Activated CD4-positive, alpha-beta T cell treated with anti-CD3 and anti-CD28 coated beads, Interleukin-2, amount 10 ng/mL, durations not matched to agents 24 days and 14 days (primary cell): ENCODE data around the gene BRD9. TPM values are rescaled to one million over a fixed set of nuclear protein-coding genes. Genes with fewer than 3 reads are reported as not detected.
"Not testable (repeated sequence)": the region's sequence is repeated elsewhere in the genome, so short reads cannot be mapped to it uniquely, and the experiment has no call there.

Experiments
- DNase-seq: peaks from one replicate; pipeline ENCODE4 v3.0.0; 2022
- H3K27ac Mint-ChIP-seq: one replicate; pipeline ENCODE4 v1.8.0; 2022; ENCODE audit warnings: mild to moderate bottlenecking, mixed read lengths
- H3K27me3 Mint-ChIP-seq: one replicate; pipeline ENCODE4 v1.8.0; 2022; ENCODE audit warnings: mixed read lengths
- H3K36me3 Mint-ChIP-seq: one replicate; pipeline ENCODE4 v1.8.0; 2022; ENCODE audit warnings: low read depth, mild to moderate bottlenecking, mixed read lengths
- H3K4me1 Mint-ChIP-seq: one replicate; pipeline ENCODE4 v1.8.0; 2021; ENCODE audit warnings: mixed read lengths
- H3K4me3 Mint-ChIP-seq: one replicate; pipeline ENCODE4 v1.8.0; 2022; ENCODE audit warnings: mild to moderate bottlenecking, moderate library complexity, mixed read lengths
- H3K9me3 Mint-ChIP-seq: one replicate; pipeline ENCODE4 v1.8.0; 2021; ENCODE audit warnings: mixed read lengths
- intact Hi-C: fragments of 100-400 bp; cut with micrococcal nuclease; formaldehyde crosslinking; loops from one replicate; pipeline ENCODE4 v1.15.1; 2023
- total RNA-seq: library from RNA; stranded (reverse); gene quantifications from 2 replicates; pipeline ENCODE4 v1.2.3, GENCODE V29; 2022

The BRD9 gene
- total RNA-seq, 1 donor from 2014 or later, result 82.0 TPM

DNA sequence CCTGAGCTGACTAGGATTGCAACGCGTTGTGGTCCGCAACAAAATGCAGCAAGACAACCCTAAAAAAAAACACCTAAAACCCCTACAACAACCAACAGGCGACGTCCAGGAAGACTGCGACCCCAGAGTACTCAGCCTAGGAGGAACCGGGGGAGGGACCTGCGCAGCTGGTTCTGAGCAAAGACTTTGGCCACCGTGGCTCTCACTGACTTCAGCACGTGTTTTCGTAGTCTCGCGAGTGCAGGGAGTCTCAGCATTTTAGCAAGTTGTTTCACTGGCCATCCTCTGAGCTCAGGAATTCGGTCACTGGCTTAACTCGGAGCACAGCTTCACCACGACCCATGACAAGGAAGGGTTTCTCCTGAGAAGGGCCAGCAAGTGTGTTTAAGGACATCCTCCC, 33.2 kb downstream of the BRD9 start:
- Mint-ChIP-seq H3K4me3 (no peak overlapping the region), H3K27me3 (no peaks in the 10 kb centered on the region), H3K9me3 (no peaks in the 10 kb centered on the region), H3K36me3 (peaks cover 8% of the 10 kb centered on the region), H3K4me1 (no peaks in the 10 kb centered on the region), H3K27ac (no peak overlapping the region)
- no peak for DNase-seq
- intact Hi-C loops, result no loop called here

DNA sequence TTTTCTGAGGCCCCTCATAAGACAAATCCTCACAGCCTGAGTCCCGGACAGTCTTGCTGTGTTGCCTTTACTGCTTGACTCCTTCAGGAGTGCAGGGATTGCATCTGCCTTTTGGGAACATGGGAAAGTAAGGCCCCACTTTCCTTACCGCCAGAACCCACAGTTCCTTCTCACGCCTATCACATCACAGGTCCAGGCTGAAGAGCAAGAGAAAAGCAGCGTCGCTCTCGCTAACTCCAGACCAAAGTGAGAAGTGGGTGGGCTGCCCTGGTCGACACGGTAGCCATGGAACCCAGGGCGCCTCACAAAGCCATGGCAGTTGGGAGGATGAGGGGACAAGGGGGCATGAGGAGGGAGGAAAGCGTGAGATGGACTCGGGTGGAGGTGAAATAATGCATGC, 33.9 kb downstream of the BRD9 start:
- H3K36me3 Mint-ChIP-seq, result peaks cover 6% of the 10 kb centered on the region
- H3K27ac Mint-ChIP-seq, result no peak overlapping the region
- intact Hi-C loops, result no loop called here
- H3K4me1 Mint-ChIP-seq, result no peaks in the 10 kb centered on the region
- H3K9me3 Mint-ChIP-seq, result no peaks in the 10 kb centered on the region
- no peaks in the 10 kb centered on the region for H3K27me3 Mint-ChIP-seq
- no peak for DNase-seq
- H3K4me3 Mint-ChIP-seq, result no peak overlapping the region

DNA sequence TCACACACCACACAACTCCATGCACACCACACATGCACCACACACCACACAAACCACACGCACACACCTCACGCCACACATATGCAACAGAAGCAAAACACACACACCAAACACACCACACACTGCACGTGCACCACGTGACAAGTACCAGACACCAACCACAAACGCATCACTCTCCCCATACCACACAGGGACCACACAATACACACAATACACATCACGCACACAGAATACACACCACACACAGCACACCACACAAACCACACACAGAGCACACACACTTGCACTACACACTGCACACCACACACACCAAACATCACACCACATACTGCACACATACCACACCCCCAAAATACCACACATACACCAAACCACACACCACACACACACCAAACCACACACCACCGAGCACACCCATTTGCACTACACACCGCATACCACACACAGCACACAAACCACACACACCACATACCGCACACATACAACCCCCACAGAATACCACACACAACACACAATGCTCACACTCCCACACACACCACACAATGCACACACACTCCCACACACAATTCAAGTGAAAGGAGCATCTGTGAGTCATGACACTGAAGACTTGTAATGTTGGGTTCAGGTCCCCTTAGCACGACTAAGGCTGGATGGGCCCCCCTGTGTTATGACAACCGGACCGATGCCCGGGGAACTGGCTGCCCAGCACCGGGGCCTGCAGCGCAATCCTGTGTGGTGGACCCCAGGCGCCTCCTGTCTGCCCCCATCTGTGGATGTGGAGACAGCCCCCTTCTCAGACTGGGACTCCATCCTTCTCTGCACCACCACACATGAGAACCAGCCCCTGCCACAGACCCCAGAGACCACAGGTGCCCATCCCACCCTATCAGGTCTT, 35.8 kb downstream of the BRD9 start:
- peaks cover 3% of the 10 kb centered on the region for H3K36me3 Mint-ChIP-seq
- DNase-seq, result no peak
- no peak overlapping the region for H3K27ac Mint-ChIP-seq
- no peaks in the 10 kb centered on the region for H3K4me1 Mint-ChIP-seq
- no peak overlapping the region for H3K4me3 Mint-ChIP-seq
- H3K27me3 Mint-ChIP-seq, result no peaks in the 10 kb centered on the region
- intact Hi-C loops, result no loop called here
- H3K9me3 Mint-ChIP-seq, result no peaks in the 10 kb centered on the region

DNA sequence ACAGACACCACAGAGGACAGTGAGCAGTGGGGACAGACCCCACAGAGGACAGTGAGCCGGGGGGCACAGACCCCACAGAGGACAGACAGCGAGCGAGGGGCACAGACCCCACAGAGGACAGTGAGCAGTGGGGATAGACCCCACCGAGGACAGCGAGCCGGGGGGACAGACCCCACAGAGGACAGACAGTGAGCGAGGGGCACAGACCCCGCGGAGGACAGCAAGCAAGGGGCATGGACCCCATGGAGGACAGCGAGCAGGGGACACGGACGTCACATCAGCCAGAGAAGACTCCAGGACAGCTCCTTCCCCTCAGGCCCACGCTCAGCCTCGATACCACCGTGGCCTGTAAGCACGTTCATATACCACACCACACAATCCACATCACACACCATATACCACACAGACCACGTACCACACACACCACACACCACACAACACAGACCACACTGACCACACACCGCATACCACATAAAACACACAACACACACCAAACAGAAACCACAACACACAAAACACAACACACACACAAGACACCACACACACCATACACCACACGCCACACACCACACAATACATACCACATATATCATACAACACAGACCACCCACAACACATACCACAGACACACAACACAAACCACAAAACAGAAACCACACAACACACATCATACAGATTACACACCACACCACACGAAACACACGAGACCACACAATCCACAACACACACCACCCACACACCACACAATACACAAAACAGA, 36.6 kb downstream of the BRD9 start:
- no peak overlapping the region for H3K4me3 Mint-ChIP-seq
- H3K36me3 Mint-ChIP-seq, result peaks cover 3% of the 10 kb centered on the region
- no peak overlapping the region for H3K27ac Mint-ChIP-seq
- H3K27me3 Mint-ChIP-seq, result no peaks in the 10 kb centered on the region
- no peaks in the 10 kb centered on the region for H3K9me3 Mint-ChIP-seq
- no peak for DNase-seq
- no peaks in the 10 kb centered on the region for H3K4me1 Mint-ChIP-seq
- intact Hi-C loops, result no loop called here

DNA sequence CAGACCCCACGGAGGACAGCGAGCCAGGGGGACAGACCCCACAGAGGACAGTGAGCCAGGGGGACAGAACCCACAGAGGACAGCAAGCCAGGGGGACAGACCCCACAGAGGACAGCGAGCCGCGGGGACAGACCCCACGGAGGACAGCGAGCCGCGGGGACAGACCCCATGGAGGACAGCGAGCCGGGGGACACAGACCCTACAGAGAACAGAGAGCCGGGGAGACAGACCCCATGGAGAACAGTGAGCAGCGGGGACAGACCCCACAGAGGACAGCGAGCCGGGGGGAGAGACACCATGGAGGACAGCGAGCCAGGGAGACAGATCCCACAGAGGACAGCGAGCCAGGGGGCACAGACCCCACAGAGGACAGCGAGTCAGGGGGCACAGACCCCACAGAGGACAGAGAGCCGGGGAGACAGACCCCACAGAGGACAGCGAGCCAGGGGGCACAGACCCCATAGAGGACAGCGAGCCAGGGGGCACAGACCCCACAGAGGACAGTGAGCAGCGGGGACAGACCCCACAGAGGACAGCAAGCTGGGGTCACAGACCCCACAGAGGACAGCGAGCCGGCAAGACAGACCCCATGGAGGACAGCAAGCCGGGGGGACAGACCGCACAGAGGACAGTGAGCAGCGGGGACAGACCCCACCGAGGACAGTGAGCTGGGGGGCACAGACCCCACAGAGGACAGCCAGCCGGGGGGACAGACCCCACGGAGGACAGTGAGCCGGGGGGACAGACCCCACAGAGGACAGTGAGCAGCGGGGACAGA, 37.4 kb downstream of the BRD9 start:
- no peaks in the 10 kb centered on the region for H3K36me3 Mint-ChIP-seq
- DNase-seq, result no peak
- intact Hi-C loops, result no loop called here
- no peak overlapping the region for H3K4me3 Mint-ChIP-seq
- no peaks in the 10 kb centered on the region for H3K9me3 Mint-ChIP-seq
- no peak overlapping the region for H3K27ac Mint-ChIP-seq
- no peaks in the 10 kb centered on the region for H3K4me1 Mint-ChIP-seq
- no peaks in the 10 kb centered on the region for H3K27me3 Mint-ChIP-seq

DNA sequence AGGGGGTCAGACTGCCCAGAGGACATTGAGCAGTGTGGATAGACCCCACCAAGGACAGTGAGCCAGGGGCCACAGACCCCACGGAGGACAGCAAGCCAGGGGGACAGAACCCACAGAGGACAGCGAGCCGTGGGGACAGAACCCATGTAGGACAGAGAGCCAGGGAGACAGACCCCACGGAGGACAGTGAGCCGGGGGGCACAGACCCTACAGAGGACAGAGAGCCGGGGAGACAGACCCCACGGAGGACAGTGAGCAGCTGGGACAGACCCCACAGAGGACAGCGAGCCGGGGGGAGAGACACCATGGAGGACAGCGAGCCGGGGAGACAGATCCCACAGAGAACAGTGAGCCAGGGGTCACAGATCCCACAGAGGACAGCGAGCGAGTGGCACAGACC, 38.4 kb downstream of the BRD9 start:
- H3K9me3 Mint-ChIP-seq, result no peaks in the 10 kb centered on the region
- no peaks in the 10 kb centered on the region for H3K4me1 Mint-ChIP-seq
- no peaks in the 10 kb centered on the region for H3K36me3 Mint-ChIP-seq
- intact Hi-C loops, result no loop called here
- no peak overlapping the region for H3K4me3 Mint-ChIP-seq
- no peaks in the 10 kb centered on the region for H3K27me3 Mint-ChIP-seq
- no peak for DNase-seq
- H3K27ac Mint-ChIP-seq, result no peak overlapping the region

DNA sequence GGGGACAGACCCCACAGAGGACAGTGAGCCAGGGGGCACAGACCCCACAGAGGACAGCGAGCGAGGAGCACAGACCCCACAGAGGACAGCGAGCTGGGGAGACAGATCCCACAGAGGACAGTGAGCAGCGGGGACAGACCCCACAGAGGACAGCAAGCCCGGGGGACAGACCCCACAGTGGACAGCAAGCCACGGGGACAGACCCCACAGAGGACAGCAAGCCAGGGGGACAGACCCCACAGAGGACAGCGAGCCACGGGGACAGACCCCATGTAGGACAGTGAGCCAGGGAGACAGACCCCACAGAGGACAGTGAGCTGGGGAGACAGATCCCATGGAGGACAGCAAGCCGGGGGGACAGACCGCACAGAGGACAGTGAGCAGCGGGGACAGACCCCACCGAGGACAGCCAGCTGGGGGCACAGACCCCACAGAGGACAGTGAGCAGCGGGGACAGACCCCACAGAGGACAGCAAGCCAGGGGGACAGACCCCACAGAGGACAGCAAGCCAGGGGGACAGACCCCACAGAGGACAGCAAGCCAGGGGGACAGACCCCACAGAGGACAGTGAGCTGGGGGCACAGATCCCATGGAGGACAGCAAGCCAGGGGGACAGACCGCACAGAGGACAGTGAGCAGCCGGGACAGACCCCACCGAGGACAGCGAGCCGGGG, 39.0 kb downstream of the BRD9 start:
- H3K4me3 Mint-ChIP-seq, intact Hi-C loops: not testable (repeated sequence)

DNA sequence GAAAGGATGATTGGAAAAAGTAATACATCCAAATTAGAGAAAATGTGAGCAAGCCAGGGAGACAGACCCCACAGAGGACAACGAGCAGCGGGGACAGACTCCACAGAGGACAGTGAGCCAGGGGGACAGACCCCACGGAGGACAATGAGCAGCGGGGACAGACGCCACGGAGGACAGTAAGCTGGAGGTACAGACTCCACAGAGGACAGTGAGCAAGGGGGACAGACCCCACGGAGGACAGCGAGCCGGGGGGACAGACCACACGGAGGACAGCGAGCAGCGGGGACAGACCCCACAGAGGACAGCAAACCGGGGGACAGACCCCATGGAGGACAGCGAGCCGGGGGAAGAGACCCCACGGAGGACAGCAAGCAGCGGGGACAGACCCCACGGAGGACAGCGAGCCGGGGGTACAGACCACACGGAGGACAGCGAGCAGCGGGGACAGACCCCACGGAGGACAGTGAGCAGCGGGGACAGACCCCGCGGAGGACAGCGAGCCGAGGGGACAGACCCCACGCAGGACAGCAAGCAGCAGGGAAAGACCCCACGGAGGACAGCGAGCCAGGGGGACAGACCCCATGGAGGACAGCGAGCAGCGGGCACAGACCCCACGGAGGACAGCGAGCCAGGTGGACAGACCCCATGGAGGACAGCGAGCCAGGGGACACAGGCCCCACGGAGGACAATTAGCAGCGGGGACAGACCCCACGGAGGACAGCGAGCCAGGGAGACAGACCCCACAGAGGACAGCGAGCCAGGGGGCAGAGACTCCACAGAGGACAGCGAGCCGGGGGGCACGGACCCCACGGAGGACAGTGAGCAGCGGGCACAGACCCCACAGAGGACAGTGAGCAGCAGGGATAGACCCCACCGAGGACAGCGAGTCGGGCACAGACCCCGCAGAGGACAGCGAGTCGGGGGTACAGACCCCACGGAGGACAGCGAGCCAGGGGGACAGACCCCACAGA, 39.9 kb downstream of the BRD9 start:
- Mint-ChIP-seq H3K36me3 (no peaks in the 10 kb centered on the region), H3K4me3 (no peak overlapping the region), H3K4me1 (no peaks in the 10 kb centered on the region), H3K27me3 (no peaks in the 10 kb centered on the region), H3K27ac (no peak overlapping the region), H3K9me3 (no peaks in the 10 kb centered on the region)
- DNase-seq, result no peak
- intact Hi-C loops, result no loop called here

More for the DNA sequence above, 39.0 kb downstream of the BRD9 start:
- not testable (repeated sequence) for H3K9me3 Mint-ChIP-seq, DNase-seq, H3K27me3 Mint-ChIP-seq, H3K4me1 Mint-ChIP-seq, H3K36me3 Mint-ChIP-seq, H3K27ac Mint-ChIP-seq

DNA sequence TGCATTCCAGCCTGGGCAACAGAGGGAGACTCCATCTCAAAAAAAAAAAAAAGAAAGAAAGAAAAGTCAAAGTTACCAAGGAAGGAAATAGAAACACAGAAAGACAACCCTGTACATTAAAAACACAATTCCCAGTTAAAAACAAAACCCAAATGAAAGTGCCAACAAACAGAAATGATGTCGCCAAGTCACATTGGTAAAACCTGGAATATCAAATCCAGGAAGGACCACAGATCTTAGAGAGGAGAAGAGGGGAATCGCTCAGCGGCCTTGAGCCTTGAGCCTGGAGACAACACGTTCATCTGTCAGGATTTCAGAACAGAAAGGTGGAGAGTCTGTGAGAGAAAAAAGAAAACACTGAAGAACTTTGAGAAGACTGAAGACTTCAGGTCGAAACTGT, 40.6 kb downstream of the BRD9 start:
- intact Hi-C loops, result no loop called here
- Mint-ChIP-seq H3K27me3 (no peaks in the 10 kb centered on the region), H3K9me3 (no peaks in the 10 kb centered on the region)

DNA sequence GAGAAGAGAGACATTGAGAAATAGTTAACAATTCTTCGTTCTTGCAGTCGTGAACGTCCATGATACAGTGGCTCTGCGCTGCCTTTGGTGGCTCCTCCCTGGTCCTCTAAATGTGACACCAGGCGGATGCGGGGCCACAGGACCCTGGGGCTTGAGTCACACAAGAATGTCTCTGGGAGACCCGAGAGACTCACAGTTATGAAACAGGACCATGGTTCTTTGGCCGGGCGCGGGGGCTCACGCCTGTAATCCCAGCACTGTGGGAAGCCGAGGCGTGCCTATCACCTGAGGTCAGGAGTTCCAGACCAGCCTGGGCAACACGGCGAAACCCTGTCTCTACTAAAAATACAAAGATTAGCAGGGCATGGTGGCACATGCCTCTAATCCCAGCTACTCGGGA, 41.0 kb downstream of the BRD9 start:
- no peaks in the 10 kb centered on the region for H3K36me3 Mint-ChIP-seq
- peaks cover 4% of the 10 kb centered on the region for H3K4me1 Mint-ChIP-seq
- H3K4me3 Mint-ChIP-seq, result no peak overlapping the region
- H3K27me3 Mint-ChIP-seq, result no peaks in the 10 kb centered on the region
- no peak overlapping the region for H3K27ac Mint-ChIP-seq
- intact Hi-C loops, result no loop called here
- no peak for DNase-seq
- H3K9me3 Mint-ChIP-seq, result no peaks in the 10 kb centered on the region

More for the DNA sequence above, 40.6 kb downstream of the BRD9 start:
- DNase-seq, result no peak
- H3K36me3 Mint-ChIP-seq, result no peaks in the 10 kb centered on the region
- H3K4me1 Mint-ChIP-seq, result no peaks in the 10 kb centered on the region
- H3K27ac Mint-ChIP-seq, result no peak overlapping the region
- no peak overlapping the region for H3K4me3 Mint-ChIP-seq

DNA sequence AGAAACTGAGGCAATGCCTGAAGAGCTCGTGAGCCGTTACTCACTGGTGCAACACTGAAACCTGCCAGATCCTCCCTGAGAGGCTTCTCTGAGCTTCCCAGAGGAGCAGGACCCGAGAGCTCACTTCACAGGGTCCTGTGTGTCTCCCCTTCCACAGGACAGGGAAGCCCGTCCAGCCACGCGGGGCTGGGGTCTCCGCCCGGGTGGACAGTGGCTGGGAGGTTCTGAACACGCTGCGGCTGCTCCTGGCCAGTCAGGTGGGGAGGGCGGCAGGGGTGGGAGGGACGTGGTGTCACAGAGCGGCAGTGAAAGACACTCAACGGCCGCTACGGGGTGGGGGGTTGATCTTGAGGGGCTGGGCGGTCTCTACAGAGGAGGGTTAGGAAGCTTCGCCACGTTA, 41.5 kb downstream of the BRD9 start:
- intact Hi-C loops, result no loop called here
- Mint-ChIP-seq H3K4me3 (no peak overlapping the region), H3K36me3 (no peaks in the 10 kb centered on the region), H3K27ac (no peak overlapping the region), H3K9me3 (no peaks in the 10 kb centered on the region), H3K27me3 (no peaks in the 10 kb centered on the region), H3K4me1 (peaks cover 5% of the 10 kb centered on the region)
- no peak for DNase-seq

DNA sequence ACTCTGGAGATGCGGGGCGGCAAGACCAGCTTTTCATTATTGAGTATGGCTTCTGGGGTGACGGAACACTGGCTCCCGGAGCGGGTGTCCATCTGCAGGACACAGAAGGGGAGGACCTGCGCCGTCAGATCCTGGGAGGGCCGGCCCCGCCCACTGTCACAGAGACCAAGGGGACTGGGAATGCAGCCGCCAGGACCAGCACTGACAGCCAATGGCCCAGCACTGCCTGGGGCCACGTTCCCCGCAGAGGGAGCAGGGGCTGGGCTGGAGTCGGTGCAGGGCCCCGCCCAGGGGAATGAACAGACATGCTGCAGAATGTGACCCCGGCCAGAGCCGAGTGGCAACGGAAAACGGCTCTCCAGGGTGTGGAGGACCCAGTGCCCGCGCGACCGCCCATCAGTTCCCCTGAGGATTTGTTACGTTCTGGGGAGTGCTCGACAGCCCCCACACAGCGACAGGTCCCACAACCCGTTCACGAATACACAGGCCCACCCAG, 42.0 kb downstream of the BRD9 start, which contains the start of gene ZDHHC11:
ZDHHC11 (minus strand) TSS at position 476 of the 496 bp plus-strand sequence; CDS start at position 92, 384 bp downstream.
- Mint-ChIP-seq H3K4me3 (no peak within 1 kb of the TSS), H3K27me3 (no peaks in the 10 kb centered on the region), H3K36me3 (no peaks in the 10 kb centered on the region), H3K27ac (no peak within 1 kb of the TSS), H3K4me1 (peaks cover 5% of the 10 kb centered on the region), H3K9me3 (no peaks in the 10 kb centered on the region)
- no peak for DNase-seq
- intact Hi-C loops, result no loop called here
